ENCODE measurements around the gene ADAMTS2.

DNA sequence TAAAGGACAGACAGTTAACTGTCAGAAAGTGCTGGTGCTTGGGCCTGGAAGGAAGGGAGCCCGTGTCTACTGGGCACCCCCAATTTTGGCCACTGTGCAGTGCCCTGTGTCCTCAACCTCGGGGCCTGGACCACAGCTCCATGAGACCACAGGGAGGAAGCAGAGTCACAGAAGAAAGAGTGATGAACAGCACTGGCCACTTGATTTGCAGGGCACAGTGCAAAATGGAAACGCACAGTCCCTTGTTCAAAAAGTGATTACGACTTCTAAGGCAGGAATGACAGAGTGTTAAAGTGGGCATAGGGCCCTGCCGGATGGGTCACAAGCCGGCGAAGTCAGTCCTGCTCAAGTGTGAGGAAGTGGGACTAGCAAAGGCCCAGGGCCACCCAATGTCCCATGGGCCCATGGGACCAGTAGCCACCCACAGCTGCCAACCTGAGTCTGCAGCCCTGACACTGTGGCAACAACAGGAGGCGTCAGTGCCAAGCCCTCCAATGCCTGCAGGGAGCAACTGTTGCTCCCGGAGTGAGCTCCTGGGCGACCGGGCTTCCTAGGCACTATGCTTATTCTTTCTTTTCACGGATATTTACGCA, 85.4 kb downstream of the ADAMTS2 start:
- TF ChIP-seq, protein P1, sequence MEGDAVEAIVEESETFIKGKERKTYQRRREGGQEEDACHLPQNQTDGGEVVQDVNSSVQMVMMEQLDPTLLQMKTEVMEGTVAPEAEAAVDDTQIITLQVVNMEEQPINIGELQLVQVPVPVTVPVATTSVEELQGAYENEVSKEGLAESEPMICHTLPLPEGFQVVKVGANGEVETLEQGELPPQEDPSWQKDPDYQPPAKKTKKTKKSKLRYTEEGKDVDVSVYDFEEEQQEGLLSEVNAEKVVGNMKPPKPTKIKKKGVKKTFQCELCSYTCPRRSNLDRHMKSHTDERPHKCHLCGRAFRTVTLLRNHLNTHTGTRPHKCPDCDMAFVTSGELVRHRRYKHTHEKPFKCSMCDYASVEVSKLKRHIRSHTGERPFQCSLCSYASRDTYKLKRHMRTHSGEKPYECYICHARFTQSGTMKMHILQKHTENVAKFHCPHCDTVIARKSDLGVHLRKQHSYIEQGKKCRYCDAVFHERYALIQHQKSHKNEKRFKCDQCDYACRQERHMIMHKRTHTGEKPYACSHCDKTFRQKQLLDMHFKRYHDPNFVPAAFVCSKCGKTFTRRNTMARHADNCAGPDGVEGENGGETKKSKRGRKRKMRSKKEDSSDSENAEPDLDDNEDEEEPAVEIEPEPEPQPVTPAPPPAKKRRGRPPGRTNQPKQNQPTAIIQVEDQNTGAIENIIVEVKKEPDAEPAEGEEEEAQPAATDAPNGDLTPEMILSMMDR (conservative IDR thresholded peaks at IDR 0.05; ENCODE audit: low read depth, low read length) = no peak
- no peak for TF ChIP-seq EZH2phosphoT487 (IDR thresholded peaks at IDR 0.05; ENCODE audit: borderline replicate concordance, low read length)
